Hematopoietic multipotent progenitor cell treated with erythropoietin and hydrocortisone succinate and interleukin-3 and kit ligand, for 8 days (in vitro differentiated cells): ENCODE measurements around the gene ZNF442.
"Not testable (repeated sequence)": the region's sequence is repeated elsewhere in the genome, so short reads cannot be mapped to it uniquely, and the experiment has no call there.

Source experiments
- DNase-seq: peaks from one replicate; pipeline ENCODE4 v3.0.0-alpha.2; 2015

The ZNF442 gene

GRCh38 chr19:12325690-12326089 is 39.8 kb downstream of the ZNF442 start:
- DNase-seq: no peak

GRCh38 chr19:12318782-12319413 is 46.6 kb downstream of the ZNF442 start:
- DNase-seq: no peak

- no peak for DNase-seq
Observed at GRCh38 chr19:12314553-12314952, 50.9 kb downstream of the ZNF442 start.

- not testable (repeated sequence) for DNase-seq
Observed at GRCh38 chr19:12308891-12309290, 56.6 kb downstream of the ZNF442 start.
